WTC11 (cell line): Measurements from ENCODE around the gene ZCCHC18. TPM values are rescaled to one million over a fixed set of nuclear protein-coding genes. Genes with fewer than 3 reads are reported as not detected.

Experiments
- ATAC-seq: fragments of 200-7000 bp; cut with Tn5 transposase; 2 replicates; pipeline ENCODE4 v1.10.0; 2021; ENCODE audit warnings: mild to moderate bottlenecking, moderate library complexity
- CTCF ChIA-PET: fragments of 300-600 bp; sonication (Branson Sonifier 250); formaldehyde crosslinking; loops from one replicate; lab custom pipeline; 2021; ENCODE audit warnings: antibody characterized with exemption; lab: Charles Lee
- POLR2A ChIA-PET: fragments of 350-600 bp; sonication (Branson Sonifier 250); formaldehyde crosslinking; loops from one replicate; lab custom pipeline; 2021; ENCODE audit warnings: antibody characterized with exemption; lab: Charles Lee
- DNase-seq: peaks from one replicate; pipeline ENCODE4 v3.0.0; 2021; ENCODE audit warnings: low spot score
- H3K27ac Mint-ChIP-seq: 2 replicates; pipeline ENCODE4 v1.8.0; 2021; ENCODE audit warnings: mixed read lengths
- H3K27me3 Mint-ChIP-seq: 2 replicates; pipeline ENCODE4 v1.8.0; 2021; ENCODE audit warnings: low read depth, mild to moderate bottlenecking, moderate library complexity, mixed read lengths
- H3K36me3 Mint-ChIP-seq: 2 replicates; pipeline ENCODE4 v1.8.0; 2021; ENCODE audit warnings: mixed read lengths
- H3K4me1 Mint-ChIP-seq: 2 replicates; pipeline ENCODE4 v1.8.0; 2022; ENCODE audit warnings: mixed read lengths
- H3K4me3 Mint-ChIP-seq: 2 replicates; pipeline ENCODE4 v1.8.0; 2021; ENCODE audit warnings: mild to moderate bottlenecking, moderate library complexity, mixed read lengths
- H3K9me3 Mint-ChIP-seq: 2 replicates; pipeline ENCODE4 v1.8.0; 2021; ENCODE audit warnings: mixed read lengths
- E2F1 ChIP-seq: sonication (generic); formaldehyde crosslinking; IDR thresholded peaks from 2 replicates; pipeline ENCODE4 v1.8.0; 2022; ENCODE audit warnings: mild to moderate bottlenecking, missing genetic modification reagents
- EMX1 ChIP-seq: fragments of 250-450 bp; sonication (Bioruptor Pico); IDR thresholded peaks from 2 replicates; pipeline ENCODE4 v1.8.0; 2021; ENCODE audit warnings: mild to moderate bottlenecking
- ESRRA ChIP-seq: sonication (generic); formaldehyde crosslinking; IDR thresholded peaks from 2 replicates; pipeline ENCODE4 v1.8.1; 2022; ENCODE audit warnings: mild to moderate bottlenecking, missing genetic modification reagents, borderline replicate concordance
- FOXJ3 ChIP-seq: sonication (generic); formaldehyde crosslinking; IDR thresholded peaks from 2 replicates; pipeline ENCODE4 v1.9.0; 2021; ENCODE audit warnings: missing genetic modification reagents, mild to moderate bottlenecking, borderline replicate concordance
- GRHL2 ChIP-seq: fragments of 250-450 bp; sonication (Bioruptor Pico); IDR thresholded peaks from 2 replicates; pipeline ENCODE4 v1.8.0; 2022; ENCODE audit warnings: mild to moderate bottlenecking, moderate library complexity; ENCODE audit not compliant: insufficient replicate concordance, severe bottlenecking
- IRF2 ChIP-seq: sonication (generic); formaldehyde crosslinking; IDR thresholded peaks from 2 replicates; pipeline ENCODE4 v1.8.0; 2022; ENCODE audit warnings: low read depth, missing genetic modification reagents, borderline replicate concordance
- JUN ChIP-seq: sonication (generic); formaldehyde crosslinking; IDR thresholded peaks from 2 replicates; pipeline ENCODE4 v1.8.0; 2023; ENCODE audit warnings: mild to moderate bottlenecking, missing genetic modification reagents
- KAT7 ChIP-seq: sonication (generic); formaldehyde crosslinking; IDR thresholded peaks from 2 replicates; pipeline ENCODE4 v1.8.1; 2023; ENCODE audit warnings: missing genetic modification reagents, mild to moderate bottlenecking, borderline replicate concordance
- MAX ChIP-seq: sonication (generic); formaldehyde crosslinking; IDR thresholded peaks from 2 replicates; pipeline ENCODE4 v1.8.0; 2022; ENCODE audit warnings: mild to moderate bottlenecking, missing genetic modification reagents
- MLX ChIP-seq: sonication (generic); formaldehyde crosslinking; IDR thresholded peaks from 2 replicates; pipeline ENCODE4 v1.8.1; 2023; ENCODE audit warnings: mild to moderate bottlenecking, missing genetic modification reagents, moderate library complexity
- MYBL2 ChIP-seq: sonication (generic); formaldehyde crosslinking; IDR thresholded peaks from 2 replicates; pipeline ENCODE4 v1.8.1; 2023; ENCODE audit warnings: mild to moderate bottlenecking, moderate library complexity, missing genetic modification reagents
- NR3C1 ChIP-seq: sonication (generic); formaldehyde crosslinking; conservative IDR thresholded peaks from 2 replicates; pipeline ENCODE4 v1.8.1; 2023; ENCODE audit warnings: low read depth, mild to moderate bottlenecking, missing genetic modification reagents
- OVOL2 ChIP-seq: fragments of 250-450 bp; sonication (Bioruptor Pico); IDR thresholded peaks from 2 replicates; pipeline ENCODE4 v1.9.0; 2021; ENCODE audit warnings: mild to moderate bottlenecking, borderline replicate concordance
- PREB ChIP-seq: sonication (generic); formaldehyde crosslinking; IDR thresholded peaks from 2 replicates; pipeline ENCODE4 v1.8.1; 2022; ENCODE audit warnings: mild to moderate bottlenecking, missing genetic modification reagents, moderate library complexity, borderline replicate concordance
- RELA ChIP-seq: sonication (generic); formaldehyde crosslinking; IDR thresholded peaks from 2 replicates; pipeline ENCODE4 v1.8.1; 2022; ENCODE audit warnings: missing genetic modification reagents, mild to moderate bottlenecking, borderline replicate concordance
- SMAD3 ChIP-seq: sonication (generic); formaldehyde crosslinking; IDR thresholded peaks from 2 replicates; pipeline ENCODE4 v1.8.0; 2022; ENCODE audit warnings: missing genetic modification reagents, mild to moderate bottlenecking, borderline replicate concordance
- SOX15 ChIP-seq: fragments of 250-450 bp; sonication (Bioruptor Pico); IDR thresholded peaks from 2 replicates; pipeline ENCODE4 v1.9.0; 2021; ENCODE audit warnings: mild to moderate bottlenecking
- TP53 ChIP-seq: sonication (generic); formaldehyde crosslinking; IDR thresholded peaks from 2 replicates; pipeline ENCODE4 v1.8.1; 2023; ENCODE audit warnings: mild to moderate bottlenecking, missing genetic modification reagents
- ZNF121 ChIP-seq: sonication (generic); formaldehyde crosslinking; IDR thresholded peaks from 2 replicates; pipeline ENCODE4 v1.8.0; 2023; ENCODE audit warnings: missing genetic modification reagents
- total RNA-seq: library from RNA; stranded (reverse); gene quantifications from 3 replicates; pipeline ENCODE4 v1.2.3, GENCODE V29; 2021
- TF ChIP-seq, protein P1 (sequence below): sonication (generic); formaldehyde crosslinking; conservative IDR thresholded peaks from 2 replicates; pipeline ENCODE4 v1.8.1; 2022; ENCODE audit warnings: mild to moderate bottlenecking, missing genetic modification reagents
- TF ChIP-seq, protein P2 (sequence below): sonication (generic); formaldehyde crosslinking; IDR thresholded peaks from 2 replicates; pipeline ENCODE4 v1.8.0; 2023; ENCODE audit warnings: missing genetic modification reagents
- TF ChIP-seq, protein P3 (sequence below): sonication (generic); formaldehyde crosslinking; IDR thresholded peaks from 2 replicates; pipeline ENCODE4 v1.8.0; 2022; ENCODE audit warnings: missing genetic modification reagents

ZCCHC18 gene
- total RNA-seq, 1 experiment from 2014 or later = 2.3 TPM

- no peaks in the 10 kb centered on the region for H3K36me3 Mint-ChIP-seq
- H3K4me1 Mint-ChIP-seq = no peaks in the 10 kb centered on the region
- CTCF ChIA-PET = no interaction called here
- peaks cover 4% of the 10 kb centered on the region; the same call in 1 of the 2 replicates for H3K27me3 Mint-ChIP-seq
- no peaks in the 10 kb centered on the region for H3K9me3 Mint-ChIP-seq
- H3K27ac Mint-ChIP-seq = no peak overlapping the region
- POLR2A ChIA-PET = no interaction called here
- no peak for DNase-seq
- TF ChIP-seq IRF2 (no peak), MAX (CRISPR knock-in tag) (no peak), SMAD3 (no peak), ZNF121 (CRISPR knock-in tag) (no peak), RELA (CRISPR knock-in tag) (no peak), FOXJ3 (no peak), MYBL2 (no peak), KAT7 (CRISPR knock-in tag) (no peak), EMX1 (CRISPR knock-in tag) (no peak), TP53 (CRISPR knock-in tag) (no peak)
- TF ChIP-seq, protein P1, sequence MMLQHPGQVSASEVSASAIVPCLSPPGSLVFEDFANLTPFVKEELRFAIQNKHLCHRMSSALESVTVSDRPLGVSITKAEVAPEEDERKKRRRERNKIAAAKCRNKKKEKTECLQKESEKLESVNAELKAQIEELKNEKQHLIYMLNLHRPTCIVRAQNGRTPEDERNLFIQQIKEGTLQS (CRISPR knock-in tag) = no peak
- no peak overlapping the region for H3K4me3 Mint-ChIP-seq
- ATAC-seq = no peak
These were observed 27.6 kb upstream of the ZCCHC18 start for GRCh38 chrX:104084534-104085277.

DNA sequence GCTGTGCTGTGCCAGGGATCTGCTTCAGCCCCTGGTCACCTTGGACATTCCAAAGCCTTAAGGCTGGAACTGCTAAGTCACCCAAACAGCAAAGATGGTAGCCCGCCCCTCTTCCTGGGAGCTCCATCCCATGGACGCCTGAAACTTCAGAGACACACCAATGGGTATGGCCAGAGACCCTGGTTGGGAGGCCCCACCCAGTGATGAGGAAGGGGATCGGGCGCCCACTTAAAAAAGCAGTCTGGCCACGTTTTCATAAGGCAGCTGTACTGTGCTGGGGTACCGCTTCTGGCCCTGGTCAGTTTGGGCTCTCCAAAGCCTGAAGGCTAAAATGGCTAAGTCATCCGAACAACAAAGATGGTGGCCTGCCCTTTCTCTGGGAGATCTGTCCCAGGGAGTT, 26.8 kb upstream of the ZCCHC18 start:
- CTCF ChIA-PET = no interaction called here
- Mint-ChIP-seq H3K4me3 (no peak overlapping the region), H3K4me1 (no peaks in the 10 kb centered on the region), H3K36me3 (no peaks in the 10 kb centered on the region), H3K27ac (no peak overlapping the region), H3K27me3 (peaks cover 4% of the 10 kb centered on the region; the same call in 1 of the 2 replicates), H3K9me3 (no peaks in the 10 kb centered on the region)
- POLR2A ChIA-PET = no interaction called here
- TF ChIP-seq, protein P1 (CRISPR knock-in tag) = no peak
- TF ChIP-seq NR3C1 (CRISPR knock-in tag) (no peak), E2F1 (CRISPR knock-in tag) (no peak), JUN (CRISPR knock-in tag) (no peak), ESRRA (CRISPR knock-in tag) (no peak), SMAD3 (no peak), SOX15 (CRISPR knock-in tag) (no peak), MLX (no peak), OVOL2 (no peak), GRHL2 (CRISPR knock-in tag) (no peak), PREB (CRISPR knock-in tag) (no peak)
- TF ChIP-seq, protein P2, sequence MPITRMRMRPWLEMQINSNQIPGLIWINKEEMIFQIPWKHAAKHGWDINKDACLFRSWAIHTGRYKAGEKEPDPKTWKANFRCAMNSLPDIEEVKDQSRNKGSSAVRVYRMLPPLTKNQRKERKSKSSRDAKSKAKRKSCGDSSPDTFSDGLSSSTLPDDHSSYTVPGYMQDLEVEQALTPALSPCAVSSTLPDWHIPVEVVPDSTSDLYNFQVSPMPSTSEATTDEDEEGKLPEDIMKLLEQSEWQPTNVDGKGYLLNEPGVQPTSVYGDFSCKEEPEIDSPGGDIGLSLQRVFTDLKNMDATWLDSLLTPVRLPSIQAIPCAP (CRISPR knock-in tag) = no peak
- TF ChIP-seq, protein P3, sequence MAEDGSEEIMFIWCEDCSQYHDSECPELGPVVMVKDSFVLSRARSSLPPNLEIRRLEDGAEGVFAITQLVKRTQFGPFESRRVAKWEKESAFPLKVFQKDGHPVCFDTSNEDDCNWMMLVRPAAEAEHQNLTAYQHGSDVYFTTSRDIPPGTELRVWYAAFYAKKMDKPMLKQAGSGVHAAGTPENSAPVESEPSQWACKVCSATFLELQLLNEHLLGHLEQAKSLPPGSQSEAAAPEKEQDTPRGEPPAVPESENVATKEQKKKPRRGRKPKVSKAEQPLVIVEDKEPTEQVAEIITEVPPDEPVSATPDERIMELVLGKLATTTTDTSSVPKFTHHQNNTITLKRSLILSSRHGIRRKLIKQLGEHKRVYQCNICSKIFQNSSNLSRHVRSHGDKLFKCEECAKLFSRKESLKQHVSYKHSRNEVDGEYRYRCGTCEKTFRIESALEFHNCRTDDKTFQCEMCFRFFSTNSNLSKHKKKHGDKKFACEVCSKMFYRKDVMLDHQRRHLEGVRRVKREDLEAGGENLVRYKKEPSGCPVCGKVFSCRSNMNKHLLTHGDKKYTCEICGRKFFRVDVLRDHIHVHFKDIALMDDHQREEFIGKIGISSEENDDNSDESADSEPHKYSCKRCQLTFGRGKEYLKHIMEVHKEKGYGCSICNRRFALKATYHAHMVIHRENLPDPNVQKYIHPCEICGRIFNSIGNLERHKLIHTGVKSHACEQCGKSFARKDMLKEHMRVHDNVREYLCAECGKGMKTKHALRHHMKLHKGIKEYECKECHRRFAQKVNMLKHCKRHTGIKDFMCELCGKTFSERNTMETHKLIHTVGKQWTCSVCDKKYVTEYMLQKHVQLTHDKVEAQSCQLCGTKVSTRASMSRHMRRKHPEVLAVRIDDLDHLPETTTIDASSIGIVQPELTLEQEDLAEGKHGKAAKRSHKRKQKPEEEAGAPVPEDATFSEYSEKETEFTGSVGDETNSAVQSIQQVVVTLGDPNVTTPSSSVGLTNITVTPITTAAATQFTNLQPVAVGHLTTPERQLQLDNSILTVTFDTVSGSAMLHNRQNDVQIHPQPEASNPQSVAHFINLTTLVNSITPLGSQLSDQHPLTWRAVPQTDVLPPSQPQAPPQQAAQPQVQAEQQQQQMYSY (CRISPR knock-in tag) = no peak
- no peak for ATAC-seq
- DNase-seq = no peak
